SH-SY5Y (cell line): ENCODE results near the gene TLR5.

Experiments
- GATA2 ChIP-seq: IDR thresholded peaks from 2 replicates; pipeline ENCODE4 v1.6.1; 2011; ENCODE audit warnings: mild to moderate bottlenecking, low read depth, low read length
- GATA3 ChIP-seq: IDR thresholded peaks from 2 replicates; pipeline ENCODE4 v1.6.1; 2011; ENCODE audit warnings: low read depth, mild to moderate bottlenecking, low read length, moderate library complexity

- TF ChIP-seq GATA2 = no peak
- TF ChIP-seq GATA3 = no peak
Observed at GRCh38 chr1:223183268-223183862, 40.3 kb upstream of the TLR5 start.
